GM23248 (cell line): ENCODE measurements around the gene DUSP1. TPM values are rescaled to one million over a fixed set of nuclear protein-coding genes. Genes with fewer than 3 reads are reported as not detected.

Experiments used
- DNase-seq: peaks from one replicate; pipeline ENCODE4 v3.0.0-alpha.2; 2015
- H2AFZ ChIP-seq: fragments of 200-600 bp; sonication (generic); 2 replicates; pipeline ENCODE4 v1.6.1; 2016; ENCODE audit warnings: antibody characterized with exemption
- H3F3A ChIP-seq: fragments of 200-600 bp; sonication (generic); 2 replicates; pipeline ENCODE4 v1.6.1; 2016; ENCODE audit warnings: mild to moderate bottlenecking, antibody characterized with exemption, mixed run types; ENCODE audit not compliant: insufficient read depth
- H3K27ac ChIP-seq: fragments of 200-600 bp; sonication (generic); 2 replicates; pipeline ENCODE4 v1.5.1; 2016; ENCODE audit warnings: mild to moderate bottlenecking
- H3K27me3 ChIP-seq: fragments of 200-600 bp; sonication (generic); replicated peaks from 2 replicates; pipeline ENCODE4 v1.6.1; 2016; ENCODE audit warnings: mild to moderate bottlenecking; ENCODE audit not compliant: insufficient read depth
- H3K36me3 ChIP-seq: fragments of 200-600 bp; sonication (generic); 2 replicates; pipeline ENCODE4 v1.6.1; 2016; ENCODE audit warnings: low read depth, mild to moderate bottlenecking
- H3K4me1 ChIP-seq: fragments of 200-600 bp; sonication (generic); 2 replicates; pipeline ENCODE4 v1.6.1; 2016; ENCODE audit warnings: mild to moderate bottlenecking; ENCODE audit not compliant: insufficient read depth
- H3K4me2 ChIP-seq: fragments of 200-600 bp; sonication (generic); one replicate; pipeline ENCODE4 v1.6.1; 2016; ENCODE audit warnings: mild to moderate bottlenecking; ENCODE audit not compliant: unreplicated experiment
- H3K4me3 ChIP-seq: fragments of 200-600 bp; sonication (generic); 2 replicates; pipeline ENCODE4 v1.5.1; 2016; ENCODE audit warnings: mild to moderate bottlenecking
- H3K79me2 ChIP-seq: fragments of 200-600 bp; sonication (generic); 2 replicates; pipeline ENCODE4 v1.6.1; 2016; ENCODE audit warnings: mild to moderate bottlenecking; ENCODE audit not compliant: insufficient read depth
- H3K9ac ChIP-seq: fragments of 200-600 bp; sonication (generic); 2 replicates; pipeline ENCODE4 v1.6.1; 2016; ENCODE audit warnings: mild to moderate bottlenecking
- H3K9me2 ChIP-seq: fragments of 200-600 bp; sonication (generic); 2 replicates; pipeline ENCODE4 v1.6.1; 2016; ENCODE audit warnings: mixed run types, mild to moderate bottlenecking, moderate library complexity; ENCODE audit not compliant: insufficient read depth
- H3K9me3 ChIP-seq: fragments of 200-600 bp; sonication (generic); one replicate; pipeline ENCODE4 v1.6.1; 2017; ENCODE audit warnings: low read depth
- H4K20me1 ChIP-seq: fragments of 200-600 bp; sonication (generic); 2 replicates; pipeline ENCODE4 v1.6.0; 2016; ENCODE audit not compliant: insufficient read depth
- EZH2 ChIP-seq: fragments of 200-600 bp; sonication (generic); IDR thresholded peaks from 2 replicates; pipeline ENCODE4 v1.6.1; 2018; ENCODE audit warnings: antibody characterized with exemption, mild to moderate bottlenecking; ENCODE audit not compliant: insufficient read depth, poor library complexity, severe bottlenecking
- EZH2phosphoT487 ChIP-seq: fragments of 200-600 bp; sonication (generic); IDR thresholded peaks from 2 replicates; pipeline ENCODE4 v1.6.1; 2018; ENCODE audit warnings: antibody characterized with exemption, moderate library complexity, mild to moderate bottlenecking, low read depth; ENCODE audit not compliant: insufficient read depth
- WGBS, 2 experiments: methylation state at CpG; one replicate each; pipeline ENCODE4 v1.1.6; 2015 to 2017; ENCODE audit warnings: low lambda C conversion rate in 2 of 2, low coverage in 1 of 2; ENCODE audit errors: missing lambda C conversion rate in 2 of 2; 5-methylcytosine and 5-hydroxymethylcytosine counted together
- in situ Hi-C: fragments of 300-500 bp; cut with MboI; formaldehyde crosslinking; loops from 2 replicates; pipeline ENCODE4 v1.15.0; 2020
- polyA plus RNA-seq: library from polyadenylated mRNA; unstranded; fragments of >200 nt; fragmentation: Nextera tagmentation; extraction: Ambion mirVana; gene quantifications from 2 replicates; pipeline ENCODE4 v1.2.1, GENCODE V29; 2016
- total RNA-seq: library from RNA; depleted of rRNA; stranded (reverse); fragments of >200 nt; shearing (Covaris generic); gene quantifications from 2 replicates; pipeline ENCODE4 v1.2.3, GENCODE V29; 2014; rRNA removed

Gene DUSP1
- total RNA-seq (443 and 459 TPM in 2 replicates), polyA plus RNA-seq (264 and 269 TPM in 2 replicates)

- DNase-seq: peak; percentile 100
- 1% methylated on average over 57 to 58 of the region's 89 CpGs for WGBS, 2 experiments
- Histone ChIP-seq H4K20me1 (peaks cover 14% of the 10 kb centered on the region), H3K4me2 (peak within 1 kb of the TSS; percentile 95), H3F3A (peaks cover 77% of the 10 kb centered on the region), H3K9me3 (no peaks in the 10 kb centered on the region), H3K4me1 (peaks cover 39% of the 10 kb centered on the region), H3K9me2 (no peaks in the 10 kb centered on the region), H3K9ac (peak within 1 kb of the TSS; percentile 99), H3K36me3 (peaks cover 30% of the 10 kb centered on the region), H3K27me3 (no peaks in the 10 kb centered on the region), H3K4me3 (peak within 1 kb of the TSS; percentile 85), H3K79me2 (peaks cover 38% of the 10 kb centered on the region), H3K27ac (peak within 1 kb of the TSS; percentile 100), H2AFZ (no peak within 1 kb of the TSS)
- in situ Hi-C loops: loop anchor here (10.0 kb wide), 1 partner anchor 134 kb away; no protein-coding TSS in a partner anchor
- no peak for TF ChIP-seq EZH2phosphoT487
- TF ChIP-seq EZH2: no peak
These were observed at the start of gene DUSP1 for GRCh38 chr5:172770675-172771438. TSS of gene DUSP1 (minus strand) at chr5:172771195. CDS start at chr5:172770952, 243 bp downstream.

GRCh38 chr5:172820046-172820767 lies 49.2 kb upstream of the DUSP1 start:
- H3K4me3 ChIP-seq: no peak overlapping the region
- H3K4me2 ChIP-seq: no peak overlapping the region
- no peak overlapping the region for H2AFZ ChIP-seq
- TF ChIP-seq EZH2 (no peak), EZH2phosphoT487 (no peak)
- 62 to 67% methylated on average over 14 to 16 of the region's 16 CpGs for WGBS, 2 experiments
- no peaks in the 10 kb centered on the region for H3K9me3 ChIP-seq
- H3F3A ChIP-seq: peaks cover 26% of the 10 kb centered on the region
- H3K9ac ChIP-seq: no peak overlapping the region
- in situ Hi-C loops: no loop called here
- H3K27me3 ChIP-seq: no peaks in the 10 kb centered on the region
- H4K20me1 ChIP-seq: no peaks in the 10 kb centered on the region
- peaks cover 29% of the 10 kb centered on the region for H3K4me1 ChIP-seq
- no peak overlapping the region for H3K27ac ChIP-seq
- peak; percentile 53 for DNase-seq
- no peaks in the 10 kb centered on the region for H3K79me2 ChIP-seq
- no peaks in the 10 kb centered on the region for H3K9me2 ChIP-seq
- H3K36me3 ChIP-seq: no peaks in the 10 kb centered on the region

- 94 to 96% methylated on average over 3 of the region's 3 CpGs for WGBS, 2 experiments
- TF ChIP-seq EZH2phosphoT487 (no peak), EZH2 (no peak)
- H2AFZ ChIP-seq: no peak overlapping the region
- no peak overlapping the region for H3K27ac ChIP-seq
- H4K20me1 ChIP-seq: no peaks in the 10 kb centered on the region
- peaks cover 27% of the 10 kb centered on the region for H3F3A ChIP-seq
- no peaks in the 10 kb centered on the region for H3K27me3 ChIP-seq
- H3K9me2 ChIP-seq: no peaks in the 10 kb centered on the region
- H3K4me3 ChIP-seq: no peak overlapping the region
- no peaks in the 10 kb centered on the region for H3K9me3 ChIP-seq
- no peaks in the 10 kb centered on the region for H3K79me2 ChIP-seq
- H3K9ac ChIP-seq: no peak overlapping the region
- H3K4me1 ChIP-seq: peaks cover 29% of the 10 kb centered on the region
- in situ Hi-C loops: no loop called here
- no peak overlapping the region for H3K4me2 ChIP-seq
- H3K36me3 ChIP-seq: no peaks in the 10 kb centered on the region
- no peak for DNase-seq
These were observed 48.6 kb upstream of the DUSP1 start for GRCh38 chr5:172819569-172819968.

GRCh38 chr5:172818081-172818480 lies 47.1 kb upstream of the DUSP1 start:
- no peaks in the 10 kb centered on the region for H4K20me1 ChIP-seq
- no peak for DNase-seq
- H3K4me1 ChIP-seq: peaks cover 29% of the 10 kb centered on the region
- no peak overlapping the region for H3K4me3 ChIP-seq
- no peaks in the 10 kb centered on the region for H3K9me3 ChIP-seq
- in situ Hi-C loops: no loop called here
- H3K27me3 ChIP-seq: no peaks in the 10 kb centered on the region
- no peaks in the 10 kb centered on the region for H3K9me2 ChIP-seq
- 92 to 97% methylated on average over 3 of the region's 3 CpGs for WGBS, 2 experiments
- no peak overlapping the region for H3K9ac ChIP-seq
- TF ChIP-seq EZH2phosphoT487 (no peak), EZH2 (no peak)
- no peak overlapping the region for H2AFZ ChIP-seq
- peaks cover 27% of the 10 kb centered on the region for H3F3A ChIP-seq
- H3K36me3 ChIP-seq: no peaks in the 10 kb centered on the region
- no peak overlapping the region for H3K27ac ChIP-seq
- H3K79me2 ChIP-seq: no peaks in the 10 kb centered on the region
- H3K4me2 ChIP-seq: no peak overlapping the region
